ENCODE results near the gene C21orf58.
A peak's percentile ranks its signal among the peaks of the same experiment; 100 is the strongest.

C21orf58 gene

GRCh38 chr21:46295177-46295770 is 28.4 kb downstream of the C21orf58 start:
- Histone ChIP-seq H3K27me3 (ENCODE audit: insufficient read depth, insufficient read length) (no peaks in the 10 kb centered on the region), H3K9ac (ENCODE audit: insufficient read length, low read depth) (peak overlapping the region; percentile 50), H3K36me3 (ENCODE audit: insufficient read depth, insufficient read length, low read length) (peaks cover 29% of the 10 kb centered on the region), H3K4me1 (ENCODE audit: insufficient read depth, insufficient read length) (peaks cover 8% of the 10 kb centered on the region), H3K9me3 (ENCODE audit: insufficient read depth, low read length) (peaks cover 6% of the 10 kb centered on the region; the same call in 1 of the 2 replicates), H3K4me3 (ENCODE audit: insufficient read length, low read depth) (no peak overlapping the region)
- DNase-seq (ENCODE audit: low read depth, low spot score) = no peak
- no peak for TF ChIP-seq SUZ12 (IDR thresholded peaks at IDR 0.05; ENCODE audit: extremely low read depth, insufficient read depth, insufficient read length)
- TF ChIP-seq ZNF274 (IDR thresholded peaks at IDR 0.05; ENCODE audit: low read depth, low read length) = no peak

- no peak for DNase-seq (ENCODE audit: low read depth, low spot score)
- Histone ChIP-seq H3K36me3 (ENCODE audit: insufficient read depth, insufficient read length, low read length) (peaks cover 27% of the 10 kb centered on the region), H3K9ac (ENCODE audit: insufficient read length, low read depth) (peak overlapping the region; percentile 50), H3K4me1 (ENCODE audit: insufficient read depth, insufficient read length) (peaks cover 8% of the 10 kb centered on the region), H3K9me3 (ENCODE audit: insufficient read depth, low read length) (peaks cover 6% of the 10 kb centered on the region; the same call in 1 of the 2 replicates), H3K27me3 (ENCODE audit: insufficient read depth, insufficient read length) (no peaks in the 10 kb centered on the region), H3K4me3 (ENCODE audit: insufficient read length, low read depth) (no peak overlapping the region)
- TF ChIP-seq SUZ12 (IDR thresholded peaks at IDR 0.05; ENCODE audit: extremely low read depth, insufficient read depth, insufficient read length) (no peak), YY1 (IDR thresholded peaks at IDR 0.05; ENCODE audit: insufficient read depth, insufficient read length) (no peak), ZNF274 (IDR thresholded peaks at IDR 0.05; ENCODE audit: low read depth, low read length) (no peak)
Measured at GRCh38 chr21:46294647-46295176, 29.0 kb downstream of the C21orf58 start.

GRCh38 chr21:46291561-46291960 is 32.1 kb downstream of the C21orf58 start:
- Histone ChIP-seq H3K9ac (ENCODE audit: insufficient read length, low read depth) (no peak overlapping the region), H3K4me3 (ENCODE audit: insufficient read length, low read depth) (no peak overlapping the region), H3K27me3 (ENCODE audit: insufficient read depth, insufficient read length) (no peaks in the 10 kb centered on the region), H3K36me3 (ENCODE audit: insufficient read depth, insufficient read length, low read length) (peaks cover 28% of the 10 kb centered on the region), H3K9me3 (ENCODE audit: insufficient read depth, low read length) (peaks cover 6% of the 10 kb centered on the region; the same call in 1 of the 2 replicates), H3K4me1 (ENCODE audit: insufficient read depth, insufficient read length) (peaks cover 8% of the 10 kb centered on the region)
- no peak for TF ChIP-seq ZNF274 (IDR thresholded peaks at IDR 0.05; ENCODE audit: low read depth, low read length)
- no peak for TF ChIP-seq SUZ12 (IDR thresholded peaks at IDR 0.05; ENCODE audit: extremely low read depth, insufficient read depth, insufficient read length)
- TF ChIP-seq YY1 (IDR thresholded peaks at IDR 0.05; ENCODE audit: insufficient read depth, insufficient read length) = no peak
- DNase-seq (ENCODE audit: low read depth, low spot score) = no peak

- H3K9ac ChIP-seq (ENCODE audit: insufficient read length, low read depth) = no peak overlapping the region
- peaks cover 33% of the 10 kb centered on the region for H3K36me3 ChIP-seq (ENCODE audit: insufficient read depth, insufficient read length, low read length)
- H3K4me3 ChIP-seq (ENCODE audit: insufficient read length, low read depth) = no peak overlapping the region
- DNase-seq (ENCODE audit: low read depth, low spot score) = no peak
- peaks cover 6% of the 10 kb centered on the region; the same call in 1 of the 2 replicates for H3K9me3 ChIP-seq (ENCODE audit: insufficient read depth, low read length)
- H3K27me3 ChIP-seq (ENCODE audit: insufficient read depth, insufficient read length) = no peaks in the 10 kb centered on the region
- H3K4me1 ChIP-seq (ENCODE audit: insufficient read depth, insufficient read length) = peaks cover 1% of the 10 kb centered on the region
- TF ChIP-seq YY1 (IDR thresholded peaks at IDR 0.05; ENCODE audit: insufficient read depth, insufficient read length) (no peak), ZNF274 (IDR thresholded peaks at IDR 0.05; ENCODE audit: low read depth, low read length) (no peak), SUZ12 (IDR thresholded peaks at IDR 0.05; ENCODE audit: extremely low read depth, insufficient read depth, insufficient read length) (no peak)
Measured at GRCh38 chr21:46289655-46290179, 34.0 kb downstream of the C21orf58 start.

GRCh38 chr21:46287541-46287940 is 36.1 kb downstream of the C21orf58 start:
- H3K27me3 ChIP-seq (ENCODE audit: insufficient read depth, insufficient read length) = no peaks in the 10 kb centered on the region
- peak overlapping the region; percentile 100 for H3K9ac ChIP-seq (ENCODE audit: insufficient read length, low read depth)
- H3K4me3 ChIP-seq (ENCODE audit: insufficient read length, low read depth) = peak overlapping the region; percentile 95

GRCh38 chr21:46286648-46287002 is 37.0 kb downstream of the C21orf58 start:
- Histone ChIP-seq H3K9ac (ENCODE audit: insufficient read length, low read depth) (peak overlapping the region; percentile 100), H3K36me3 (ENCODE audit: insufficient read depth, insufficient read length, low read length) (peaks cover 55% of the 10 kb centered on the region), H3K9me3 (ENCODE audit: insufficient read depth, low read length) (peaks cover 4% of the 10 kb centered on the region; the same call in 1 of the 2 replicates), H3K27me3 (ENCODE audit: insufficient read depth, insufficient read length) (no peaks in the 10 kb centered on the region), H3K4me3 (ENCODE audit: insufficient read length, low read depth) (peak overlapping the region; percentile 95), H3K4me1 (ENCODE audit: insufficient read depth, insufficient read length) (peaks cover 5% of the 10 kb centered on the region)
- no peak for TF ChIP-seq SUZ12 (IDR thresholded peaks at IDR 0.05; ENCODE audit: extremely low read depth, insufficient read depth, insufficient read length)
- no peak for DNase-seq (ENCODE audit: low read depth, low spot score)

More at GRCh38 chr21:46287541-46287940, 36.1 kb downstream of the C21orf58 start:
- Histone ChIP-seq H3K36me3 (ENCODE audit: insufficient read depth, insufficient read length, low read length) (peaks cover 54% of the 10 kb centered on the region), H3K9me3 (ENCODE audit: insufficient read depth, low read length) (peaks cover 6% of the 10 kb centered on the region; the same call in 1 of the 2 replicates), H3K4me1 (ENCODE audit: insufficient read depth, insufficient read length) (peaks cover 2% of the 10 kb centered on the region)
- TF ChIP-seq ZNF274 (IDR thresholded peaks at IDR 0.05; ENCODE audit: low read depth, low read length) = no peak
- TF ChIP-seq YY1 (IDR thresholded peaks at IDR 0.05; ENCODE audit: insufficient read depth, insufficient read length) = no peak
- DNase-seq (ENCODE audit: low read depth, low spot score) = no peak

- no peak for TF ChIP-seq ZNF274 (IDR thresholded peaks at IDR 0.05; ENCODE audit: low read depth, low read length)
- no peak for TF ChIP-seq YY1 (IDR thresholded peaks at IDR 0.05; ENCODE audit: insufficient read depth, insufficient read length)
- no peak for TF ChIP-seq SUZ12 (IDR thresholded peaks at IDR 0.05; ENCODE audit: extremely low read depth, insufficient read depth, insufficient read length)
- Histone ChIP-seq H3K4me3 (ENCODE audit: insufficient read length, low read depth) (peak within 1 kb of the TSS; percentile 95), H3K27me3 (ENCODE audit: insufficient read depth, insufficient read length) (no peaks in the 10 kb centered on the region), H3K36me3 (ENCODE audit: insufficient read depth, insufficient read length, low read length) (peaks cover 55% of the 10 kb centered on the region), H3K9ac (ENCODE audit: insufficient read length, low read depth) (peak within 1 kb of the TSS; percentile 100), H3K9me3 (ENCODE audit: insufficient read depth, low read length) (no peaks in the 10 kb centered on the region), H3K4me1 (ENCODE audit: insufficient read depth, insufficient read length) (peaks cover 5% of the 10 kb centered on the region)
- DNase-seq (ENCODE audit: low read depth, low spot score) = peak; percentile 97
Measured at GRCh38 chr21:46285761-46286647, 37.7 kb downstream of the C21orf58 start, which contains the start of gene YBEY. Gene YBEY, plus strand, starts transcription at chr21:46286342. Its CDS starts 572 bp downstream, at chr21:46286914.
